MG63 (cell line): Measurements from ENCODE around the gene PTPN9. TPM values are rescaled to one million over a fixed set of nuclear protein-coding genes. Genes with fewer than 3 reads are reported as not detected.
"Not testable (repeated sequence)": the region's sequence is repeated elsewhere in the genome, so short reads cannot be mapped to it uniquely, and the experiment has no call there.

Experiments
- DNase-seq: peaks from one replicate; pipeline ENCODE4 v3.0.0-alpha.2; 2020
- H3K27me3 ChIP-seq: fragments of 250-450 bp; sonication (Bioruptor Pico); 2 replicates; pipeline ENCODE4 v1.5.1; 2020; ENCODE audit warnings: mild to moderate bottlenecking, moderate library complexity
- H3K36me3 ChIP-seq: fragments of 250-450 bp; sonication (Bioruptor Pico); 2 replicates; pipeline ENCODE4 v1.5.1; 2020; ENCODE audit warnings: mild to moderate bottlenecking, moderate library complexity
- H3K4me3 ChIP-seq: fragments of 250-450 bp; sonication (Bioruptor Pico); 2 replicates; pipeline ENCODE4 v1.5.1; 2020; ENCODE audit warnings: mild to moderate bottlenecking, moderate library complexity
- H3K9me3 ChIP-seq: fragments of 250-450 bp; sonication (Bioruptor Pico); 2 replicates; pipeline ENCODE4 v1.5.1; 2020; ENCODE audit warnings: mild to moderate bottlenecking, moderate library complexity
- total RNA-seq: library from RNA; depleted of rRNA; stranded (reverse); fragments of >200 nt; shearing (Covaris generic); gene quantifications from 2 replicates; pipeline ENCODE4 v1.2.3, GENCODE V29; 2014; ENCODE audit warnings: low replicate concordance

The PTPN9 gene
- total RNA-seq, 1 experiment from 2014 or later = 17.6 TPM

DNA sequence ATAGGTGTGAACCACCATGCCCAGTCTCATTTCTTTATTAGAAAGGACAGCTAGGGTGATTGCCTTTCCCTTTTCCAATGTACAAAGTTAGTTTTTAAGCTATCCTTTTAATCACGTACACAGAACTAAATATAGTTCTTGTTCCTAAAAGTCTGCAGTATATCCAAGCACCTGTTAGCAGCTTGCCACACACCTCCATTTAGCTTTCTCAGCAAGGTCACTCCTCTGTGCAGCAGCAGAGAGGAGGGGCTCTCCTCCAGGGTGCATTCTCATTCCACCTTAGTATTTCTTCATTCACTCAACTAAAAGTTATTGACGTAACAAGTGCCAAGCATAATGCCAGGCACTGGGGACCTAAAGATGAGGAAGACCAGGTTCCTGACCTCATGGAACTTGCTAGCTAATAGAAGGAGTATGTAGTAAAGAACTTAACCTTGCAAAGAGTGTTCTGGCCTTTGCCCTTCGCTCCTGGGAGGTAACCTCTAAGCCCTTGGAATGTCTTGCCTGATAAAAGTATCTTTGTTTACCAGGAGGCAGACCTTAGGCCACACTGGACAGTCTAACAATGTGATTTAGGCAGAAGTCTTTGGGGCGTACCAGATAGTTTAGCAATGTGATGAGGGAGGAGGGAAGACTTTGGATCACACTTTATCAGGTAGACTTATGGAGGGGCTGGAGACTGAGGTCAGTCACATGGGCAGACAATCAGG lies 12.7 kb upstream of the PTPN9 start:
- Histone ChIP-seq H3K9me3 (no peaks in the 10 kb centered on the region), H3K36me3 (peaks cover 48% of the 10 kb centered on the region), H3K27me3 (no peaks in the 10 kb centered on the region), H3K4me3 (no peak overlapping the region)
- no peak for DNase-seq

DNA sequence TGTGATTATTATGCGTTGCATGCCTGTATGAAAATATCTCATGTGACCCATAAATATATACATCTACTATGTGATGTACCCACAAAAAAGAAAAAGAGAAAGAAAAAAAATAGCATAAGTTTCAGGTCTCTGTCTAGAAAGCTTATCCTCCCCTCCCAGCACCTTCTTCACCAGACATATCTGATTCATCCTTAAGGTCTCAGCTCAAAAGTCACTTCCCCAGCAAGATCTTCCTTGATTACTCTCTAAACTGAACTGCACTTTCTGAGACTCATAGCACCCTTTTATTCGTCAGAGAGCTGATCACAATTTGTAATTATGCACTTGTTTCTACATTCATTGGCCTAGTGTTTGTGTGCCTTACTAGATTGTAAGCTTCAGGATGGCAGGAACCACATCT lies 11.1 kb upstream of the PTPN9 start:
- H3K9me3 ChIP-seq = no peaks in the 10 kb centered on the region
- no peaks in the 10 kb centered on the region for H3K27me3 ChIP-seq
- no peak overlapping the region for H3K4me3 ChIP-seq
- H3K36me3 ChIP-seq = peaks cover 40% of the 10 kb centered on the region
- DNase-seq = no peak

DNA sequence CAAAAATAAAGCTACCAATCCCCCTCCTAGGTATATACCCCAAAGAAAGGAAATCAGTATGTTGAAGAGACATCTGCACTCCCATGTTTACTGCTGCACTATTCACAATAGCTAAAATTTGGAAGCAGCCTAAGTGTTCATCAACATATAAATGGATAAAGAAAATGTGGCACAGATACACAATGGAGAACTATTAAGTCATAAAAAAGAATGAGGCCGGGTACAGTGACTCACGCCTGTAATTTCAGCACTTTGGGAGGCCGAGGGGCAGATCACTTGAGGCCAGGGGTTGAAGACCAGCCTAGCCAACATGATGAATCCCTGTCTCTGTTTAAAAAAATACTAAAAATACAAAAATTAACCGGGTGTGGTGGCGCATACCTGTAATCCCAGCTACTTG lies 10.0 kb upstream of the PTPN9 start:
- DNase-seq = no peak
- H3K27me3 ChIP-seq = no peaks in the 10 kb centered on the region
- no peak overlapping the region for H3K4me3 ChIP-seq
- no peaks in the 10 kb centered on the region for H3K9me3 ChIP-seq
- H3K36me3 ChIP-seq = peaks cover 30% of the 10 kb centered on the region

DNA sequence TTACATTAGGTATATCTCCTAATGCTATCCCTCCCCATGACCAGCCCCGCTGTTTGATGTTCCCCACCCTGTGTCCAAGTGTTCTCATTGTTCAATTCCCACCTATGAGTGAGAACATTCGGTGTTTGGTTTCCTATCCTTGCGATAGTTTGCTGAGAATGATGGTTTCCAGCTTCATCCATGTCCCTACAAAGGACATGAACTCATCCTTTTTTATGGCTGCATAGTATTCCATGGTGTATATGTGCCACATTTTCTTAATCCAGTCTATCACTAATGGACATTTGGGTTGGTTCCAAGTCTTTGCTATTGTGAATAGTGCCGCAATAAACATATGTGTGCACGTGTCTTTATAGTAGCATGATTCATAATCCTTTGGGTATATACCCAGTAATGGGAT lies 7.3 kb upstream of the PTPN9 start:
- not testable (repeated sequence) for H3K4me3 ChIP-seq, H3K27me3 ChIP-seq, DNase-seq, H3K9me3 ChIP-seq
- peaks cover 27% of the 10 kb centered on the region for H3K36me3 ChIP-seq

DNA sequence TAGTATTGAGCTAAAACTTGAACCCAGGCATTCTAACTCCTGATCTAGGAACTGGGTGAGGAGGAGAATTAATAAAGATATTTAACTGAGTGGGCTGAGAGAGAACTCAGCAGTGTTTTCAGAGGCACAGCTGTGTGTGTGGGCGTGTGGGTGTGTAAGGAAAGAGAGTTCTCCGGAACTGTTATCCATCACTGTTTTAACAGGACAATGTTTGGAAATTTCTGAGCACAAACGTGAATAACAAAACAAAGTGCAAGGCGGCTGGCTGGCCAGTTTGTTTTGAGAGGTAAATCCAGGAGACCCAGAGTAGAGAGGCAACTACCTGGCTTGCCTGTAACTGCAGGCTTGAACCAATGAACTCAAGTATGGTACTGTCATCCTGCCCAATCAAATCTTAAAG lies 5.0 kb upstream of the PTPN9 start:
- Histone ChIP-seq H3K4me3 (no peak overlapping the region), H3K27me3 (no peaks in the 10 kb centered on the region), H3K36me3 (peaks cover 23% of the 10 kb centered on the region), H3K9me3 (no peaks in the 10 kb centered on the region)
- no peak for DNase-seq

DNA sequence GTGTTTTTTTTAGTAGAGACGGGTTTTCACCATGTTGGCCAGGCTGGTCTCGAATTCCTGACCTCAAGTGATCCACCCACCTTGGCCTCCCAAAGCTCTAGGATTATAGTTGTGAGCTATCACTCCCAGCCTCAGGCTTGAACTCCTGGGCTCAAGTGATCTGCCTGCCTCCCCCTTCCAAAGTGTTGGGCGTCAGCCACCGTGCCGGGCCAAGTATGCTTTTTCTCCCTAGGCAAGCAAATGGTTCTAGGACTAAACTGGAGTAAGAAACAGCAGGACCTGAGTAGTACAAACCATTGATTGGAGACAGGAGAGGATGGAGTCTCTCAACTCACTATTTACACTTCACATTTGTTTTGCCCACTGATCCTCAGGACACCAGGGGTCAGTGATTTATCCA lies 4.6 kb upstream of the PTPN9 start:
- DNase-seq = no peak
- H3K4me3 ChIP-seq = no peak overlapping the region
- H3K27me3 ChIP-seq = no peaks in the 10 kb centered on the region
- H3K9me3 ChIP-seq = no peaks in the 10 kb centered on the region
- H3K36me3 ChIP-seq = peaks cover 23% of the 10 kb centered on the region

DNA sequence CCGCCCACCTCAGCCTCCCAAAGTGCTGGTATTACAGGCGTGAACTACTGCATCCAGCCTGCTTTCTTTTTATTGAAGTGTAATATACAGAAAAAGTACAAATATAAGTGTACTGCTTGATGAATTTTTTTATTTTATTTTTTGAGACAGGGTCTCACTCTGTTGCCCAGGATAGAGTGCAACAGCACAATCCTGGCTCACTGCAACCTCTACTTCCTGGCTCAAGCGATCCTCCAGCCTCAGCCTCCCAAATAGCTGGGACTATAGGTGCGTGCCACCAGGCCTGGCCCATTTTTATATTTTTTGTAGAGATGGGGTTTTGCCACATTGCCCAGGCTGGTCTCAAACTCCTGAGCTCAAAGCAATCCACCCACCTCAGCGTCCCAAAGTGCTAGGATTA lies 3.8 kb upstream of the PTPN9 start:
- H3K27me3 ChIP-seq, H3K4me3 ChIP-seq, DNase-seq, H3K9me3 ChIP-seq: not testable (repeated sequence)
- H3K36me3 ChIP-seq = peaks cover 18% of the 10 kb centered on the region

DNA sequence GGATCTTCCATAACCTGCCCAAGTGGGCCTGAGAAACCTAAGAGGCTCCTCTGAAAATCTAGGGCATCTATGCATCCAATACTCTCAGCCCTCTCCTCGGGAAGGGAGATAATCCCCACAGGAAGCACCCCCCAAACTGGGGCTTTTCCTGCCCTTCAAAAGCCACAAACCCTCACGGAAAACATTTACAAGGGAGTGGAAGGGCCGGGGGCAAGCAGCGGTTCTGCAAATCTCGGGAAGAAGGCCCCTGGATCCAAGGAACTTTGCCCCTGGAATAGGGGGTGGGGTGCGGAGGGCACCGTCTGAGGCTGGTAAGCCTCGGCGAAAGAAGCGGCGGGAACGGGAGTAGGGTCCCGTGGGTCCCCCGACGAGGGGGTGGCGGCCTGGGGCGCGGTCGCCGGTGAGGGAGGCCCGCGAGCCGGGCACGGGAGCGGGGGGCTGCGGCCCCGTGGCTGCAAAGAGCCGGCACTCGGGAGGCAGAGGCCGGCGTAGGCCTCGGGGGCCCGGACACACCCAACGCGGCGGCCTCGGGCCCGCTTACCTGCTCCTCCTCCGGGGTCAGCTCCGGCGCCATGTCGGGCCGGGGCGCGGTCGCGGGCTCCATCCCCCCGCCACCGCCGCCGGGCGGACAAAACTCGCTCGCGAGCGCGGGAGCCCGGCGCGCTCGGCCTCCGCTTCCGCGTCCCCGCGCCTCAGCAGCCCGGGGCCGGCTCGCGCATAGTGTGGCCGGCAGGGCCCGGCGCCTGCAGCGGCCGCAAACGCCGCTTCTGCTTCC lies 755 bp downstream of the PTPN9 start:
- DNase-seq = peak; percentile 35
- H3K9me3 ChIP-seq = no peaks in the 10 kb centered on the region
- peak overlapping the region; percentile 68 for H3K4me3 ChIP-seq
- no peaks in the 10 kb centered on the region for H3K27me3 ChIP-seq
- H3K36me3 ChIP-seq = peaks cover 9% of the 10 kb centered on the region

DNA sequence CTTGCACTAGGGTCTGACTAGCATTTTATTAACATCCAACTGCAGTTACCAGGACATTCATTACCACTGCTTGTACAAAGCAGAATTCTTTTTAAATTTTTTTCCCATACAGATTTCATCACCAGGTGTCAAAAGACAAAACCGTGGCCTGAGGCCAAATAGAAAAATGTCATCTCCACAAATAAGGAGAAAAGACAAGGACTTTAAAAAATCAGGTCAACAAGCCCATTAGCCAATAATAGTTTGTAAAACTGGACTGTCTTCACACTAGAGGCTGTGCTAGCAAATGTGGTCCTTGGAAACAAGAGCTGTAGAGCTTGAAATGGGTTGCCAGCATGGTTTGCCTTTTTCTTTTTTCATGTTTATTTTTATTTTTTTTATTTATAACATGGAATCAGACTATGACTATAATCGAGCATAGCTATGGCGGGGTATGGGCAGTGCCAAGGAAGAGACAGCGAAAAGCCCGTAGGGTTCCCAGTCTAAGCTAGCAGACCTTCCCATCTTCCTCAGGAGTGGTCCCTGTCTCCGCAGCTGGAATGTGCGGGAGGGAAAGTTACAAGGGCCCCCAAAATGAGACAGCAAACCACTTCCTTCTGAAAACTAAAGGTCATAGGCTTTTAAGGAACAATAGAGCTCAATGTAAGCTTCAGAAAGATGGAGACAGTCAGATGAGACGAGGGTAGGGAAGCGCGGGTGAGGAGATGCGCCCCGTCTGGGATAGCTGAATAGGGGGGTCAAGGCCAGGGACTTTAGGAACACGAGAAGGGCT lies 1.5 kb downstream of the PTPN9 start:
- DNase-seq = peak; percentile 9
- Histone ChIP-seq H3K4me3 (peak overlapping the region; percentile 68), H3K9me3 (no peaks in the 10 kb centered on the region), H3K27me3 (no peaks in the 10 kb centered on the region), H3K36me3 (peaks cover 12% of the 10 kb centered on the region)

DNA sequence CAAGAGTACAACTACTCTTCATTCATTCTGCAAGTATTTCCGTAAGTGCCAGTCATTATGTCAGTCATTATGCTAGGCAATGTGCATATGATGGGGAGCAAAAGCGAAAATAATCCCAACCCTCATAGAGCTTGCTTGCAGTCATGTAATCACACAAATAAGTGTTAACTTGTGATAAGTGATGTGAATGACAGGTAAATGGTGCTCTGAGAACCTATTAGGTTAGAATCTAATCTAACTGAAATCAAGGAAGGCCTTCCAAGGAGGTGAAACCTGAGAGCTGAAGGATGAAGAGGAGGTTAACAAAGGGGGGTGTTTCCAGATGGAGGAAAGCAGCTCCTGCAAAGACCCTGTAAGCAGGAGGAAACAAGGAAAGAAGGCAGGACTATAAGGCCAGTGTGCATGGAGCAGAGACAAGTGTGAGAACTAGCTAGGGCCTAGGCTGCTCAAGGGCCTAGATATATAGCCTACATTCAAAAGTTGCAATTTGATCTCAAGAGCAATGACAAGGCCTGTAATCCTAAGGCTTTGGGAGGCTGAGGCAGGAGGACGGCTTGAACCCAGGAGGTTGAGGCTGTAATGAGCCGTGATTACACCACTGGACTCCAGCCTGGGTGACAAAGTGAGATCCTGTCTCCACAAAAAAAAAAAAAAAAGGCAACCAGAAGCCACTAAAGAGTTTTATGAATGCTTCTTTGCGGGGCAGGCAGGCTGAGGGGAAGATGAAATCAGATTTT lies 5.3 kb downstream of the PTPN9 start:
- no peak overlapping the region for H3K4me3 ChIP-seq
- H3K36me3 ChIP-seq = peaks cover 21% of the 10 kb centered on the region
- H3K27me3 ChIP-seq = no peaks in the 10 kb centered on the region
- no peaks in the 10 kb centered on the region for H3K9me3 ChIP-seq
- DNase-seq = no peak

DNA sequence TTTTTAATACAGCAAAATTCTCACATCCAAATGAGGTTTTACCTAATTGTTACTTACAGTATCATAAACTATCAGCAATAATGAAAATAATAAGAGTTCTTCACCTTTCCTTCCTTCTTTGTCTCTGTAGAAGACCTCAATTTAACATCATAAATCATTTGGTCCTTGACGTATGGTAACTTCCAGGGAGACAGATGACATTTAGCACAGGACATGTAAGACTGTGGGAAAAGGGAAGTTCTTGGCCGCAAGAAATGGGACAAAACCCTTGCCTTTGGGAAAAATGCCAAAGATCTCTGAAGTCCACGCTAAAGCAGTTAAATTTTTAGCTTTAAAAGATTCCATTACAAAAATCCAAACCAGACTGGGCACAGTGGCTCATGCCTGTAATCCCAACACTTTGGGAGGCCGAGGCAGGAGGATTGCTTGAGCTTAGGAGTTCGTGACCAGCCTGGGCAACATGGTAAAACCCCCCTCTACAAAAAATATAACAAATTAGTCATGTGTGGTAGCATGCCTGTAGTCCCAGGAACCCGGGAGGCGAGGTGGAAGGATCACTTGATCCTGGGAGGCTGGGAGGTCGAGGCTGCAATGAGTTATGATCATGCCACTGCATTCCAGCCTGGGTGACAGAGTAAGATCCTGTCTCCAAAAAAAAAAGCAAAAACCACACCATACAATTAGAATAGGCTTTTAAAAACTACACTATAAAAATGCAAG lies 8.8 kb downstream of the PTPN9 start:
- no peak for DNase-seq
- no peaks in the 10 kb centered on the region for H3K9me3 ChIP-seq
- peaks cover 24% of the 10 kb centered on the region for H3K36me3 ChIP-seq
- no peak overlapping the region for H3K4me3 ChIP-seq
- H3K27me3 ChIP-seq = no peaks in the 10 kb centered on the region

DNA sequence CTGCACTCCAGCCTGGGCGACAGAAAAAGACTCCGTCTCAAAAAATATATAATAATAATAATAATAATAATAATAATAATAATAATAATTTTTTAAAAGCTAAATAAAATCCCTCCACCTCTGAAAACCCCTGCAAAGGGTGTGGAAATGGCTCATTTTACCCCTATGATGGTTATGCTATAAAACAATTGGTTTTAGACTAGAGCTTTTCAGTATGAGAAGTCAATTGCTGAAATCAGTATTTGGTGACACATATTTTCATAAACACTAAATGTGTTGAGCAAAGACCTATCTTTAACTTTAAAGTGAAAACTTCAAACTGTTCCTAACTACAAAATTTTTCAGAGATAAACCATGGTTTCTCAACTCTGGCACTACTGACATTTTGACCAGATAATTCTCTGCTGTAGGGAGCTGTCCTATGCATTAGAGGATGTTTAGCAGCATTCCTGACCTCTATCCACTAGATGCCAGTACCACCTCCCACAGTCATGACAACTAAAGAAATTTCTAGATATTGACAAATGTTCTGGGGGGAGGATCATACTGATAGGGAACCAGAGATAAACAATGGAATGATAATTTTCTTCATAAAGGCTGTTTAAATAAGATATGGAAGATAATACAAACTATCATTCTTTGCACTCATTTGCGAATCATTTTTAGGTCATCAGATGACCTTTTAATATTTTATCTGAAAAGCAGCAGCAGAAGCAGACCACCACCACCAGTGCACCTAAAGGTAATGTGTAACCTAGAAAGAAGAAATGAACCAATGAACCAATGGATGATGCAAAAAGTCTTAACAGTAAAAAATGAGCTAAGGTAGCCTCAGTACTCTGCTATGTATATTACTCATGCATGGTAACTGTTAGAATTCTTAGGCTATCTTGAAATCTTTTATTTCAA lies 13.8 kb downstream of the PTPN9 start:
- no peak for DNase-seq

DNA sequence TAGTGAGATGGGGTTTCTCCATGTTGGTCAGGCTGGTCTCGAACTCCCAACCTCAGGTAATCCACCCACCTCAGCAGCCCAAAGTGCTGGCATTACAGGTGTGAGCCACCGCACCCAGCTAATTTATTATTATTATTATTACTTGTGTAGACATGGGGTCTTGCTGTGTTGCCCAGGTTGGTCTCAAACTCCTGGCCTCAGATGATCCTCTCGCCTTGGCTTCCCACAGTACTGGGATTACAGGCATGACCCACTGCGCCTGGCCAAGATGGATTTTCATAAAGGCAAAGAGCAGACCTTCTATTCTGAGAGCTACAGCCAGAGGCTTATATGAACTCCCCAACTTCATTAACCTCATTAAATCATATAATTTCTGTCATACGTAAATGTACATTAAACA lies 17.2 kb downstream of the PTPN9 start:
- DNase-seq = no peak
- H3K36me3 ChIP-seq = peaks cover 13% of the 10 kb centered on the region
- H3K4me3 ChIP-seq = no peak overlapping the region
- no peaks in the 10 kb centered on the region for H3K27me3 ChIP-seq
- no peaks in the 10 kb centered on the region for H3K9me3 ChIP-seq

More for the DNA sequence above, 13.8 kb downstream of the PTPN9 start:
- Histone ChIP-seq H3K36me3 (peaks cover 21% of the 10 kb centered on the region), H3K27me3 (no peaks in the 10 kb centered on the region), H3K9me3 (no peaks in the 10 kb centered on the region), H3K4me3 (no peak overlapping the region)

DNA sequence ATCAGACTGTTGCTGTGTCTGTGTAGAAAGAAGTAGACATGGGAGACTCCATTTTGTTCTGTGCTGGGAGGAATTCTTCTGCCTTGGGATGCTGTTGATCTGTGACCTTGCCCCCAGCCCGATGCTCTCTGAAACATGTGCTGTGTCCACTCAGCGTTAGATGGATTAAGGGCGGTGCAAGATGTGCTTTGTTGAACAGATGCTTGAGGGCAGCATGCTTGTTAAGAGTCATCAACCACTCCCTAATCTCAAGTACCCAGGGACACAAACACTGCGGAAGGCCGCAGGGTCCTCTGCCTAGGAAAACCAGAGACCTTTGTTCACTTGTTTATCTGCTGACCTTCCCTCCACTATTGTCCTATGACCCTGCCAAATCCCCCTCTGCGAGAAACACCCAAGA lies 19.8 kb downstream of the PTPN9 start:
- DNase-seq, H3K27me3 ChIP-seq, H3K4me3 ChIP-seq, H3K36me3 ChIP-seq, H3K9me3 ChIP-seq: not testable (repeated sequence)

DNA sequence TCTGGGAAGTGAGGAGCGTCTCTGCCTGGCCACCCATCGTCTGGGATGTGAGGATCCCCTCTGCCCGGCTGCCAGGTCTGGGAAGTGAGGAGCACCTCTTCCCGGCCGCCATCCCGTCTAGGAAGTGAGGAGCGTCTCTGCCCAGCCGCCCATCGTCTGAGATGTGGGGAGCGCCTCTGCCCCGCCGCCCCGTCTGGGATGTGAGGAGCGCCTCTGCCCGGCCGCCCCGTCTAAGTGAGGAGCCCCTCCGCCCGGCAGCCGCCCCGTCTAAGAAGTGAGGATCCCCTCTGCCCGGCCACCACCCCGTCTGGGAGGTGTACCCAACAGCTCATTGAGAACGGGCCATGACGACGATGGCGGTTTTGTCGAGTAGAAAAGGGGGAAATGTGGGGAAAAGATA lies 20.2 kb downstream of the PTPN9 start:
- not testable (repeated sequence) for H3K9me3 ChIP-seq, H3K36me3 ChIP-seq, DNase-seq, H3K27me3 ChIP-seq, H3K4me3 ChIP-seq
